GM23338 (cell line): ENCODE measurements around the gene RARG. TPM values are rescaled to one million over a fixed set of nuclear protein-coding genes. Genes with fewer than 3 reads are reported as not detected.

Experiments
- ATAC-seq: fragments of 200-7000 bp; cut with Tn5 transposase; 3 replicates; pipeline ENCODE4 v1.9.1; 2020
- DNase-seq: peaks from one replicate; pipeline ENCODE4 v3.0.0-alpha.2; 2015; ENCODE audit warnings: low spot score
- H2AFZ ChIP-seq: fragments of 200-600 bp; sonication (generic); 2 replicates; pipeline ENCODE4 v1.8.0; 2016; ENCODE audit warnings: antibody characterized with exemption, mild to moderate bottlenecking, moderate library complexity
- H3F3A ChIP-seq: fragments of 200-600 bp; sonication (generic); replicated peaks from 2 replicates; pipeline ENCODE4 v1.8.0; 2017; ENCODE audit warnings: antibody characterized with exemption, mixed run types, low read depth
- H3K27ac ChIP-seq: fragments of 200-600 bp; sonication (generic); 2 replicates; pipeline ENCODE4 v1.6.1; 2016; ENCODE audit warnings: low read depth
- H3K27me3 ChIP-seq: fragments of 200-600 bp; sonication (generic); 2 replicates; pipeline ENCODE4 v1.8.0; 2016; ENCODE audit warnings: mild to moderate bottlenecking, mixed run types, moderate library complexity; ENCODE audit not compliant: insufficient read depth
- H3K36me3 ChIP-seq: fragments of 200-600 bp; sonication (generic); 2 replicates; pipeline ENCODE4 v1.8.0; 2016; ENCODE audit warnings: mild to moderate bottlenecking; ENCODE audit not compliant: insufficient read depth
- H3K4me1 ChIP-seq: fragments of 200-600 bp; sonication (generic); 2 replicates; pipeline ENCODE4 v1.8.0; 2016; ENCODE audit warnings: mild to moderate bottlenecking, moderate library complexity; ENCODE audit not compliant: insufficient read depth
- H3K4me2 ChIP-seq: fragments of 200-600 bp; sonication (generic); 2 replicates; pipeline ENCODE4 v1.7.1; 2017; ENCODE audit warnings: mixed run types
- H3K4me3 ChIP-seq: fragments of 200-600 bp; sonication (generic); 2 replicates; pipeline ENCODE4 v1.6.1; 2016; ENCODE audit warnings: mixed run types
- H3K79me2 ChIP-seq: fragments of 200-600 bp; sonication (generic); replicated peaks from 2 replicates; pipeline ENCODE4 v1.8.0; 2017; ENCODE audit warnings: mild to moderate bottlenecking; ENCODE audit not compliant: insufficient read depth
- H3K9me2 ChIP-seq: fragments of 200-600 bp; sonication (generic); 2 replicates; pipeline ENCODE4 v1.8.0; 2017; ENCODE audit not compliant: insufficient read depth
- H4K20me1 ChIP-seq: fragments of 200-600 bp; sonication (generic); replicated peaks from 2 replicates; pipeline ENCODE4 v1.8.0; 2017; ENCODE audit warnings: mild to moderate bottlenecking; ENCODE audit not compliant: insufficient read depth
- H3K27ac Mint-ChIP-seq: 2 replicates; pipeline ENCODE4 v1.8.0; 2020; ENCODE audit warnings: inconsistent platforms, mild to moderate bottlenecking, moderate library complexity, mixed read lengths
- H3K27me3 Mint-ChIP-seq: 3 replicates; pipeline ENCODE4 v1.8.0; 2022; ENCODE audit warnings: low read depth, mild to moderate bottlenecking, moderate library complexity, mixed read lengths, inconsistent platforms; ENCODE audit not compliant: insufficient read depth, poor library complexity
- H3K36me3 Mint-ChIP-seq: 3 replicates; pipeline ENCODE4 v1.8.0; 2021; ENCODE audit warnings: low read depth, mild to moderate bottlenecking, inconsistent platforms, moderate library complexity, mixed read lengths
- H3K4me1 Mint-ChIP-seq: 3 replicates; pipeline ENCODE4 v1.8.0; 2020; ENCODE audit warnings: mild to moderate bottlenecking, inconsistent platforms, mixed read lengths
- H3K4me3 Mint-ChIP-seq: 3 replicates; pipeline ENCODE4 v1.8.0; 2021; ENCODE audit warnings: moderate library complexity, mild to moderate bottlenecking, inconsistent platforms, mixed read lengths
- H3K9me3 Mint-ChIP-seq: 3 replicates; pipeline ENCODE4 v1.8.0; 2020; ENCODE audit warnings: moderate library complexity, mild to moderate bottlenecking, inconsistent platforms, mixed read lengths
- CREB1 ChIP-seq: fragments of 250-450 bp; sonication (Bioruptor Pico); IDR thresholded peaks from 2 replicates; pipeline ENCODE4 v1.5.0; 2020; ENCODE audit warnings: low read depth, mild to moderate bottlenecking, moderate library complexity
- CTCF ChIP-seq, 2 experiments: fragments of 200-600 bp in 1 of 2; sonication (generic) in 1 of 2; conservative IDR thresholded peaks; 2 replicates each; pipeline versions ENCODE4 v1.5.1 to v1.6.1; 2016 to 2017; ENCODE audit warnings: antibody characterized with exemption in 2 of 2, low read depth in 2 of 2, mild to moderate bottlenecking in 2 of 2, moderate library complexity in 1 of 2
- ETS1 ChIP-seq: IDR thresholded peaks from 2 replicates; pipeline ENCODE4 v1.6.1; 2016; ENCODE audit warnings: antibody characterized with exemption
- EZH2 ChIP-seq: fragments of 200-600 bp; sonication (generic); IDR thresholded peaks from one replicate; pipeline ENCODE4 v1.8.0; 2017; ENCODE audit warnings: antibody characterized with exemption, mild to moderate bottlenecking, low read depth; ENCODE audit not compliant: unreplicated experiment
- EZH2phosphoT487 ChIP-seq: fragments of 200-600 bp; sonication (generic); IDR thresholded peaks from one replicate; pipeline ENCODE4 v1.8.1; 2018; ENCODE audit warnings: antibody characterized with exemption; ENCODE audit not compliant: unreplicated experiment
- JUNB ChIP-seq: IDR thresholded peaks from one replicate; pipeline ENCODE4 v1.6.1; 2016; ENCODE audit warnings: antibody characterized with exemption; ENCODE audit not compliant: unreplicated experiment
- NANOG ChIP-seq: IDR thresholded peaks from 2 replicates; pipeline ENCODE4 v1.6.1; 2016; ENCODE audit warnings: antibody characterized with exemption, borderline replicate concordance
- POLR2AphosphoS5 ChIP-seq: IDR thresholded peaks from 2 replicates; pipeline ENCODE4 v1.6.1; 2016; ENCODE audit warnings: antibody characterized with exemption, low read depth
- REST ChIP-seq: IDR thresholded peaks from one replicate; pipeline ENCODE4 v1.6.1; 2018; ENCODE audit warnings: antibody characterized with exemption; ENCODE audit not compliant: unreplicated experiment
- STAT1 ChIP-seq: IDR thresholded peaks from one replicate; pipeline ENCODE4 v1.6.1; 2016; ENCODE audit warnings: antibody characterized with exemption; ENCODE audit not compliant: unreplicated experiment
- ZNF114 ChIP-seq: fragments of 250-450 bp; sonication (Bioruptor Pico); IDR thresholded peaks from 2 replicates; pipeline ENCODE4 v1.5.0; 2020; ENCODE audit warnings: mild to moderate bottlenecking, moderate library complexity
- ZNF331 ChIP-seq: fragments of 250-450 bp; sonication (Bioruptor Pico); IDR thresholded peaks from 2 replicates; pipeline ENCODE4 v1.5.0; 2020; ENCODE audit warnings: low read depth, mild to moderate bottlenecking, moderate library complexity
- polyA plus RNA-seq: library from polyadenylated mRNA; unstranded; fragments of >200 nt; fragmentation: Nextera tagmentation; extraction: Ambion mirVana; gene quantifications from 2 replicates; pipeline ENCODE4 v1.2.1, GENCODE V29; 2016
- total RNA-seq: library from RNA; depleted of rRNA; stranded (reverse); fragments of >200 nt; shearing (Covaris generic); gene quantifications from 2 replicates; pipeline ENCODE4 v1.2.3, GENCODE V29; 2014

RARG gene
- total and polyA plus RNA-seq, 2 experiments from 2014 or later, result 18.5 to 50.2 TPM

- peaks cover 14% of the 10 kb centered on the region for H4K20me1 ChIP-seq
- no peaks in the 10 kb centered on the region for H3K79me2 ChIP-seq
- Mint-ChIP-seq H3K27ac (no peak overlapping the region), H3K4me1 (peaks cover 31% of the 10 kb centered on the region), H3K9me3 (no peaks in the 10 kb centered on the region; the same call in 1 of the 3 replicates), H3K27me3 (peaks cover 30% of the 10 kb centered on the region), H3K4me3 (no peak overlapping the region), H3K36me3 (peaks cover 22% of the 10 kb centered on the region)
- peaks cover 12% of the 10 kb centered on the region; the same call in 1 of the 2 replicates for H3K4me1 ChIP-seq
- no peak for DNase-seq
- no peak overlapping the region for H3K27ac ChIP-seq
- TF ChIP-seq REST, result no peak
- no peak for TF ChIP-seq EZH2
- TF ChIP-seq CTCF (conservative IDR thresholded peaks at IDR 0.05; ENCODE audit: low read depth in 2 of 2), result no peak
- TF ChIP-seq STAT1, result no peak
- no peak overlapping the region for H3K4me2 ChIP-seq
- ATAC-seq, result no peak
- no peaks in the 10 kb centered on the region for H3K9me2 ChIP-seq
- H3K27me3 ChIP-seq, result peaks cover 47% of the 10 kb centered on the region
- H3K4me3 ChIP-seq, result no peak overlapping the region
- H2AFZ ChIP-seq, result no peak overlapping the region
- H3F3A ChIP-seq, result no peaks in the 10 kb centered on the region
- peaks cover 2% of the 10 kb centered on the region for H3K36me3 ChIP-seq
Observed at GRCh38 chr12:53191885-53192530, 40.0 kb downstream of the RARG start.

DNA sequence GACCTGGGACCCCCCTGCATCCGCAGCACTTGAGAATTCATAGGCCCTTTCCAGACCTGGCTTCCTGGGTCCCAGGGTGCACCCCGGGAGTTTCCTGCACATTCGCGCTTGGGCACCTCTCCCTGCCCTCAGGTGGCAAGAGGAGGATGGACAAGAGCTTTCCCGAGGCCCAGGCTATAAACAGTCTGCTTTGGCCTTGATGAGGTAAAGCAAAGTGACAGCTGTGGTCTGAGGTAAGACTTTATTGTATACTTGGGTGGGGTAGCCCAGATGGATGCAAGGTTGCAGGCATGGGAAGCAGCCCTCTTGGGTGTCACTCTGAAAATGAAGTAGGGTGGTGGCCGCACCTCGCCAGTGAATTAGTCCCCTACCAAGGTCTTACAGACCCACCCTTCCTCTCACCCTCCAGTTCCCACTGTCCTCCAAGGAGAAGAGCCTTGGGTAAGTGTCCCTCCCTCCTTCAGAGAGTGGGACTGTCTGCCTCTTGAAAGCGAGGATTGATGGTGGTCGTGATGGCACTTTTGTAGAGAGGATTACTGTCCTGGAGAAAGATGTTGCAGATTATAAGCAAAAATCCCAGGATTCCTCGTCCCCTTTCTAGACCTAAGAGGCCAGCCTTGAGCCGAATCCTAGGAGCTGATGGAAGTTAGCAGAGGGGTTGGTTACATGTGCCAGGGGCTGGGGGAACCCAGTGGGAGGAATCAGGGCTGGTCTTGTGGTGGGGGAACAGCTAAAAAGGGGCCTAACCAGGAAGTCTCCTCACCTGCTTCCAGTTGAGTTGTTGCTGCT lies 40.7 kb downstream of the RARG start:
- Histone ChIP-seq H3K27me3 (peaks cover 39% of the 10 kb centered on the region), H2AFZ (no peak overlapping the region), H3K9me2 (no peaks in the 10 kb centered on the region), H3K27ac (no peak overlapping the region), H3K4me3 (no peak overlapping the region), H3K4me1 (peaks cover 12% of the 10 kb centered on the region; the same call in 1 of the 2 replicates), H4K20me1 (peaks cover 14% of the 10 kb centered on the region), H3F3A (no peaks in the 10 kb centered on the region), H3K4me2 (no peak overlapping the region), H3K36me3 (peaks cover 7% of the 10 kb centered on the region), H3K79me2 (no peaks in the 10 kb centered on the region)
- peaks cover 23% of the 10 kb centered on the region for H3K27me3 Mint-ChIP-seq
- peaks cover 31% of the 10 kb centered on the region for H3K4me1 Mint-ChIP-seq
- no peak overlapping the region for H3K4me3 Mint-ChIP-seq
- no peaks in the 10 kb centered on the region; the same call in 1 of the 3 replicates for H3K9me3 Mint-ChIP-seq
- peaks cover 29% of the 10 kb centered on the region for H3K36me3 Mint-ChIP-seq
- ATAC-seq (no peak), DNase-seq (no peak)
- H3K27ac Mint-ChIP-seq, result no peak overlapping the region
- no peak for TF ChIP-seq STAT1
- no peak for TF ChIP-seq EZH2phosphoT487
- no peak for TF ChIP-seq REST
- TF ChIP-seq ETS1, result no peak
- no peak for TF ChIP-seq ZNF114 (CRISPR knock-in tag)
- TF ChIP-seq ZNF331, result no peak
- no peak for TF ChIP-seq CREB1 (CRISPR knock-in tag)
- TF ChIP-seq NANOG, result no peak
- TF ChIP-seq JUNB, result no peak
- TF ChIP-seq EZH2, result no peak
- TF ChIP-seq POLR2AphosphoS5, result no peak
